DND-41 (cell line): ENCODE measurements around the gene UNC13C.

Experiments used
- ATAC-seq: fragments of 200-7000 bp; cut with Tn5 transposase; 3 replicates; pipeline ENCODE4 v1.9.1; 2021; ENCODE audit warnings: low read depth; ENCODE audit not compliant: insufficient read depth
- DNase-seq: peaks from one replicate; pipeline ENCODE4 v3.0.0-alpha.2; 2020
- H2AFZ ChIP-seq: 2 replicates; pipeline ENCODE4 v1.6.0; 2012; ENCODE audit warnings: low read depth, low read length
- H3K27ac ChIP-seq: 2 replicates; pipeline ENCODE4 v1.5.1; 2012; ENCODE audit warnings: low read length, inconsistent platforms
- H3K27me3 ChIP-seq: fragments of 200-600 bp; sonication (generic); 2 replicates; pipeline ENCODE4 v1.6.0; 2012; ENCODE audit warnings: low read length, mild to moderate bottlenecking, inconsistent platforms; ENCODE audit not compliant: insufficient read depth, poor library complexity
- H3K36me3 ChIP-seq: 2 replicates; pipeline ENCODE4 v1.5.1; 2012; ENCODE audit warnings: low read length, inconsistent platforms; ENCODE audit not compliant: insufficient read depth
- H3K4me1 ChIP-seq: 2 replicates; pipeline ENCODE4 v1.5.1; 2012; ENCODE audit warnings: mild to moderate bottlenecking, low read length; ENCODE audit not compliant: insufficient read depth
- H3K4me2 ChIP-seq: 2 replicates; pipeline ENCODE4 v1.6.0; 2012; ENCODE audit warnings: mild to moderate bottlenecking, moderate library complexity, low read length, inconsistent platforms; ENCODE audit not compliant: insufficient read depth
- H3K4me3 ChIP-seq, 2 experiments: fragments of 200-600 bp in 1 of 2; shearing (Covaris generic) in 1 of 2; 2 replicates each; pipeline ENCODE4 v1.5.1; 2012 to 2016; ENCODE audit warnings: inconsistent platforms in 2 of 2, low read length in 2 of 2, mild to moderate bottlenecking in 2 of 2, low read depth in 1 of 2, moderate library complexity in 1 of 2
- H3K79me2 ChIP-seq: 2 replicates; pipeline ENCODE4 v1.6.0; 2012; ENCODE audit warnings: low read length, inconsistent platforms; ENCODE audit not compliant: insufficient read depth
- H3K9ac ChIP-seq: 2 replicates; pipeline ENCODE4 v1.6.0; 2012; ENCODE audit warnings: low read depth, mild to moderate bottlenecking, inconsistent platforms, low read length, moderate library complexity
- H3K9me3 ChIP-seq: 2 replicates; pipeline ENCODE4 v1.5.1; 2012; ENCODE audit warnings: low read length, moderate library complexity, mild to moderate bottlenecking, inconsistent platforms; ENCODE audit not compliant: insufficient read depth, severe bottlenecking
- H4K20me1 ChIP-seq: 2 replicates; pipeline ENCODE4 v1.6.0; 2012; ENCODE audit warnings: low read length; ENCODE audit not compliant: insufficient read depth
- EZH2 ChIP-seq: IDR thresholded peaks from 3 replicates; pipeline ENCODE4 v1.6.1; 2012; ENCODE audit warnings: borderline replicate concordance, low read depth, mild to moderate bottlenecking, moderate library complexity, low read length, inconsistent platforms; ENCODE audit not compliant: severe bottlenecking
- TF ChIP-seq, protein P1 (sequence below): IDR thresholded peaks from 2 replicates; pipeline ENCODE4 v1.5.1; 2012; ENCODE audit warnings: borderline replicate concordance, low read length, moderate library complexity, mild to moderate bottlenecking; ENCODE audit not compliant: poor library complexity, severe bottlenecking; ENCODE audit errors: extremely low read depth

UNC13C gene

DNA sequence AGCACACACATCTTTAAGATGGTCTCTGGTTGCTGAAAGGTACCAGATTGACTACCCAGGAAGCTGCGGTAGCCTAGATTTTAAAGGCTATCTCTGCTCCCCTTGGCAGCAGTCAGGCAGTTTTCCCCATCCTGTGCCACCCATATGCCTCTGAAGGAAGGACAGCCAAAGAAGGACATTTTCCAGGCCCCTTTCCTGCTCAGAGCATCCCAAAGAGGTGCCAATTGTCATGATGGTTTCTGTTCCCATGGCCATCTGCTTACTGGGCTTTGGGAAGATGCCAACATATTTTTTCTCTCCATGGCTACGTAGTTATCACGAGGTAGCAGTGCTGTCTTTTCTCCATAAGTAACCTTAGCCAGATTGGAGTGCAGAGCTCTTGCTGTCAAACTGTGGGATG is 39.7 kb downstream of the UNC13C start:
- no peak for ATAC-seq

GRCh38 chr15:54026258-54026657 is 48.0 kb downstream of the UNC13C start:
- no peak for TF ChIP-seq EZH2
- TF ChIP-seq, protein P1, sequence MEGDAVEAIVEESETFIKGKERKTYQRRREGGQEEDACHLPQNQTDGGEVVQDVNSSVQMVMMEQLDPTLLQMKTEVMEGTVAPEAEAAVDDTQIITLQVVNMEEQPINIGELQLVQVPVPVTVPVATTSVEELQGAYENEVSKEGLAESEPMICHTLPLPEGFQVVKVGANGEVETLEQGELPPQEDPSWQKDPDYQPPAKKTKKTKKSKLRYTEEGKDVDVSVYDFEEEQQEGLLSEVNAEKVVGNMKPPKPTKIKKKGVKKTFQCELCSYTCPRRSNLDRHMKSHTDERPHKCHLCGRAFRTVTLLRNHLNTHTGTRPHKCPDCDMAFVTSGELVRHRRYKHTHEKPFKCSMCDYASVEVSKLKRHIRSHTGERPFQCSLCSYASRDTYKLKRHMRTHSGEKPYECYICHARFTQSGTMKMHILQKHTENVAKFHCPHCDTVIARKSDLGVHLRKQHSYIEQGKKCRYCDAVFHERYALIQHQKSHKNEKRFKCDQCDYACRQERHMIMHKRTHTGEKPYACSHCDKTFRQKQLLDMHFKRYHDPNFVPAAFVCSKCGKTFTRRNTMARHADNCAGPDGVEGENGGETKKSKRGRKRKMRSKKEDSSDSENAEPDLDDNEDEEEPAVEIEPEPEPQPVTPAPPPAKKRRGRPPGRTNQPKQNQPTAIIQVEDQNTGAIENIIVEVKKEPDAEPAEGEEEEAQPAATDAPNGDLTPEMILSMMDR: no peak
- no peaks in the 10 kb centered on the region for H3K9me3 ChIP-seq

More for the DNA sequence above, 39.7 kb downstream of the UNC13C start:
- no peaks in the 10 kb centered on the region for H3K36me3 ChIP-seq
- H3K4me3 ChIP-seq: no peak overlapping the region
- no peaks in the 10 kb centered on the region for H3K9me3 ChIP-seq
- no peaks in the 10 kb centered on the region for H4K20me1 ChIP-seq
- no peak overlapping the region for H3K27ac ChIP-seq
- DNase-seq: no peak
- TF ChIP-seq EZH2: no peak
- TF ChIP-seq, protein P1: no peak
- H3K9ac ChIP-seq: no peak overlapping the region
- no peaks in the 10 kb centered on the region for H3K79me2 ChIP-seq
- H2AFZ ChIP-seq: no peak overlapping the region
- H3K4me2 ChIP-seq: no peak overlapping the region
- no peaks in the 10 kb centered on the region for H3K27me3 ChIP-seq
- H3K4me1 ChIP-seq: no peaks in the 10 kb centered on the region

GRCh38 chr15:54026891-54027290 is 48.6 kb downstream of the UNC13C start:
- H4K20me1 ChIP-seq: no peaks in the 10 kb centered on the region
- H2AFZ ChIP-seq: no peak overlapping the region
- H3K9ac ChIP-seq: no peak overlapping the region
- H3K27me3 ChIP-seq: no peaks in the 10 kb centered on the region
- no peaks in the 10 kb centered on the region for H3K79me2 ChIP-seq
- no peaks in the 10 kb centered on the region for H3K9me3 ChIP-seq
- no peaks in the 10 kb centered on the region for H3K4me1 ChIP-seq
- ATAC-seq: no peak
- no peak overlapping the region for H3K27ac ChIP-seq
- no peaks in the 10 kb centered on the region for H3K36me3 ChIP-seq
- H3K4me2 ChIP-seq: no peak overlapping the region
- no peak for DNase-seq
- TF ChIP-seq, protein P1: no peak
- TF ChIP-seq EZH2: no peak
- no peak overlapping the region for H3K4me3 ChIP-seq

More at GRCh38 chr15:54026258-54026657, 48.0 kb downstream of the UNC13C start:
- H3K9ac ChIP-seq: no peak overlapping the region
- no peaks in the 10 kb centered on the region for H3K27me3 ChIP-seq
- H3K4me1 ChIP-seq: no peaks in the 10 kb centered on the region
- no peak overlapping the region for H2AFZ ChIP-seq
- H3K79me2 ChIP-seq: no peaks in the 10 kb centered on the region
- H3K4me3 ChIP-seq: no peak overlapping the region
- H3K4me2 ChIP-seq: no peak overlapping the region
- ATAC-seq: no peak
- H3K27ac ChIP-seq: no peak overlapping the region
- DNase-seq: no peak
- H4K20me1 ChIP-seq: no peaks in the 10 kb centered on the region
- H3K36me3 ChIP-seq: no peaks in the 10 kb centered on the region

DNA sequence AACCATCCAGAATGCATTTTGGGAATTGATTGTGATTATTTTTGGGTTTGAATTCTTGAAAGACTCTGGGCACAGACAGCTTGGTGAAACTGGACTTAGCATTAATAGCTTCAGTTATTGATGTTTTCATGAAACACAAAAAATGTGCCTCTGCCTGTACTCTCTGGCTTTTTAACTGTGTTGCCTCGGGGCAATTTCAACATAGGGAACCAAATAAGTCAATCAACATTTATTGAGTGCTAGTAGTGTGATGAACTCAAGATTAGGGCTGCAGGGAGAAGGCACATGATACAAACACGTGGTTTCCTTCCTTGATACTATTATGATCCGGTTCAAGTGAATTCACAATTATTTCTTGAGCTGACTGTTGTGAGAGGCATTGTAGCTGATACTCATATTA is 50.8 kb downstream of the UNC13C start:
- H3K79me2 ChIP-seq: no peaks in the 10 kb centered on the region
- no peaks in the 10 kb centered on the region for H3K36me3 ChIP-seq
- TF ChIP-seq EZH2: no peak
- TF ChIP-seq, protein P1: no peak
- no peak overlapping the region for H3K27ac ChIP-seq
- ATAC-seq: no peak
- no peaks in the 10 kb centered on the region for H3K9me3 ChIP-seq
- no peaks in the 10 kb centered on the region for H4K20me1 ChIP-seq
- H2AFZ ChIP-seq: no peak overlapping the region
- no peaks in the 10 kb centered on the region for H3K4me1 ChIP-seq
- no peak overlapping the region for H3K9ac ChIP-seq
- no peaks in the 10 kb centered on the region for H3K27me3 ChIP-seq
- no peak overlapping the region for H3K4me2 ChIP-seq
- DNase-seq: no peak
- no peak overlapping the region for H3K4me3 ChIP-seq
